Endothelial cell of umbilical vein (primary cell): ENCODE results near the gene FTO. TPM values are rescaled to one million over a fixed set of nuclear protein-coding genes. Genes with fewer than 3 reads are reported as not detected.

Source experiments
- BruUV-seq: library from RNA; stranded (reverse); fragments of 400-500 nt; replicated peaks from 2 replicates; lab custom pipeline; 2021; lab: Mats Ljungman, UMichigan
- CTCF ChIA-PET: fragments of 300-600, 350-600 bp; sonication (Branson Sonifier 250); formaldehyde crosslinking; loops from one replicate; lab custom pipeline; 2021; ENCODE audit warnings: antibody characterized with exemption, inconsistent platforms; lab: Charles Lee
- POLR2A ChIA-PET: fragments of 300-600, 350-600 bp; sonication (Branson Sonifier 250); formaldehyde crosslinking; loops from one replicate; lab custom pipeline; 2021; ENCODE audit warnings: antibody characterized with exemption, inconsistent platforms; lab: Charles Lee
- DNase-seq: peaks from one replicate; pipeline ENCODE4 v3.0.0-alpha.2; 2011; ENCODE audit warnings: low read depth, low spot score
- FAIRE-seq: peaks from 2 replicates; lab custom pipeline; 2011; peaks lifted over from hg19 to GRCh38; lab: Jason Lieb, UNC
- H2AFZ ChIP-seq: 2 replicates; pipeline ENCODE4 v1.6.0; 2012; ENCODE audit warnings: low read depth, low read length, control low read depth, inconsistent platforms
- H3K27ac ChIP-seq: 2 replicates; pipeline ENCODE4 v1.5.1; 2011; ENCODE audit warnings: low read depth, mild to moderate bottlenecking, control low read depth, low read length, moderate library complexity; ENCODE audit not compliant: insufficient read depth
- H3K27me3 ChIP-seq, 2 experiments: 2 replicates each; pipeline versions ENCODE4 v1.6.0 to v1.6.1; 2011; ENCODE audit warnings: low read length in 2 of 2, mixed read lengths in 1 of 2; ENCODE audit not compliant: control insufficient read depth in 2 of 2, insufficient read depth in 2 of 2
- H3K36me3 ChIP-seq, 2 experiments: 2 replicates in 1 of 2; 3 replicates in 1 of 2; pipeline ENCODE4 v1.5.1; 2011; ENCODE audit warnings: low read length in 2 of 2, mild to moderate bottlenecking in 1 of 2, moderate library complexity in 1 of 2; ENCODE audit not compliant: control insufficient read depth in 2 of 2, insufficient read depth in 2 of 2; ENCODE audit errors: extremely low read depth in 1 of 2
- H3K4me1 ChIP-seq: 3 replicates; pipeline ENCODE4 v1.5.1; 2011; ENCODE audit warnings: mild to moderate bottlenecking, low read length; ENCODE audit not compliant: control insufficient read depth, insufficient read depth; ENCODE audit errors: extremely low read depth
- H3K4me2 ChIP-seq: 2 replicates; pipeline ENCODE4 v1.6.1; 2011; ENCODE audit warnings: low read length, control low read depth, mixed read lengths; ENCODE audit not compliant: insufficient read depth
- H3K4me3 ChIP-seq, 3 experiments: fragments of 200-600 bp in 1 of 3; sonication (generic), shearing (Covaris generic) in 1 of 3; replicated peaks in 1 of 3; 2 replicates each; pipeline ENCODE4 v1.5.1; 2011 to 2016; ENCODE audit warnings: control low read depth in 3 of 3, low read length in 3 of 3, mild to moderate bottlenecking in 2 of 3, inconsistent platforms in 1 of 3, low read depth in 1 of 3, moderate library complexity in 1 of 3; ENCODE audit not compliant: insufficient read depth in 1 of 3
- H3K79me2 ChIP-seq: 2 replicates; pipeline ENCODE4 v1.6.0; 2012; ENCODE audit warnings: low read length, inconsistent platforms; ENCODE audit not compliant: control insufficient read depth, insufficient read depth
- H3K9ac ChIP-seq: replicated peaks from 2 replicates; pipeline ENCODE3; 2011; ENCODE audit warnings: low read length, control low read depth; ENCODE audit not compliant: insufficient read depth; ENCODE audit errors: extremely low read depth
- H3K9me1 ChIP-seq: replicated peaks from 3 replicates; pipeline ENCODE4 v1.6.0; 2011; ENCODE audit warnings: mild to moderate bottlenecking, low read length; ENCODE audit not compliant: control insufficient read depth, insufficient read depth; ENCODE audit errors: extremely low read depth
- H3K9me3 ChIP-seq: replicated peaks from 2 replicates; pipeline ENCODE4 v1.5.1; 2012; ENCODE audit warnings: low read length, inconsistent platforms; ENCODE audit not compliant: control insufficient read depth, insufficient read depth
- H4K20me1 ChIP-seq: replicated peaks from 2 replicates; pipeline ENCODE3; 2011; ENCODE audit warnings: mild to moderate bottlenecking, low read length; ENCODE audit not compliant: control insufficient read depth, insufficient read depth; ENCODE audit errors: extremely low read depth
- EZH2 ChIP-seq: IDR thresholded peaks from 2 replicates; pipeline ENCODE4 v1.6.1; 2012; ENCODE audit warnings: borderline replicate concordance, low read depth, mild to moderate bottlenecking, moderate library complexity, low read length, inconsistent platforms; ENCODE audit not compliant: severe bottlenecking
- FOS ChIP-seq: IDR thresholded peaks from 2 replicates; pipeline ENCODE4 v1.6.1; 2011; ENCODE audit warnings: mild to moderate bottlenecking, low read length, moderate library complexity, borderline replicate concordance; ENCODE audit not compliant: insufficient read depth
- GATA2 ChIP-seq: IDR thresholded peaks from 2 replicates; pipeline ENCODE4 v1.7.0; 2011; ENCODE audit warnings: low read depth, mild to moderate bottlenecking, moderate library complexity, mixed read lengths, low read length; ENCODE audit not compliant: insufficient read length, insufficient read depth
- JUN ChIP-seq: IDR thresholded peaks from 2 replicates; pipeline ENCODE4 v1.6.1; 2011; ENCODE audit warnings: borderline replicate concordance, low read depth; ENCODE audit not compliant: insufficient read length, insufficient read depth
- MYC ChIP-seq: IDR thresholded peaks from one replicate; pipeline ENCODE4 v1.6.1; 2011; ENCODE audit warnings: mild to moderate bottlenecking, low read depth, low read length
- POLR2A ChIP-seq: IDR thresholded peaks from 2 replicates; pipeline ENCODE4 v1.6.1; 2012; ENCODE audit warnings: low read depth, mild to moderate bottlenecking, control low read depth, low read length
- POLR2AphosphoS5 ChIP-seq: IDR thresholded peaks from 2 replicates; pipeline ENCODE4 v1.6.1; 2012; ENCODE audit warnings: low read depth, mild to moderate bottlenecking, control low read depth, low read length, moderate library complexity; ENCODE audit not compliant: insufficient read depth
- dilution Hi-C: fragments of 300-500 bp; cut with MboI; formaldehyde crosslinking; loops from one replicate; pipeline ENCODE4 v1.15.0; 2019; ENCODE audit warnings: low sequenced_read_pairs; ENCODE audit not compliant: extremely low pct_ligation_motif_present
- intact Hi-C: fragments of 100-400 bp; cut with micrococcal nuclease; formaldehyde crosslinking; loops from one replicate; pipeline ENCODE4 v1.10.0; 2022
- polyA plus RNA-seq, 4 experiments: library from polyadenylated mRNA; depleted of rRNA in 3 of 4; stranded (reverse) in 3 of 4; unstranded in 1 of 4; fragments of >200 nt; gene quantifications; 2 replicates each; pipeline versions ENCODE4 v1.2.1 to v1.2.3, GENCODE V29; 2011 to 2012; ENCODE audit warnings: missing spikeins in 1 of 4
- total RNA-seq: library from RNA; stranded (reverse); gene quantifications from 2 replicates; pipeline ENCODE4 v1.2.3, GENCODE V29; 2021
- TF ChIP-seq, protein P1 (sequence below), 2 donors: IDR thresholded peaks; 1 replicate in 1 of 2; 2 replicates in 1 of 2; pipeline ENCODE4 v1.5.1; 2011; ENCODE audit warnings: low read length in 2 of 2, mild to moderate bottlenecking in 2 of 2, moderate library complexity in 2 of 2, control low read depth in 1 of 2, inconsistent platforms in 1 of 2, low read depth in 1 of 2; ENCODE audit not compliant: insufficient read depth in 1 of 2; ENCODE audit errors: extremely low read depth in 1 of 2
- TF ChIP-seq, protein P2 (sequence below): IDR thresholded peaks from 2 replicates; pipeline ENCODE4 v1.6.1; 2011; ENCODE audit not compliant: insufficient read depth, insufficient read length

FTO gene
- total and polyA plus RNA-seq, 2 donors (not counting 3 experiments of a cell fraction or from before 2014, with no cell fraction given), result 48.6 to 87.1 TPM

DNA sequence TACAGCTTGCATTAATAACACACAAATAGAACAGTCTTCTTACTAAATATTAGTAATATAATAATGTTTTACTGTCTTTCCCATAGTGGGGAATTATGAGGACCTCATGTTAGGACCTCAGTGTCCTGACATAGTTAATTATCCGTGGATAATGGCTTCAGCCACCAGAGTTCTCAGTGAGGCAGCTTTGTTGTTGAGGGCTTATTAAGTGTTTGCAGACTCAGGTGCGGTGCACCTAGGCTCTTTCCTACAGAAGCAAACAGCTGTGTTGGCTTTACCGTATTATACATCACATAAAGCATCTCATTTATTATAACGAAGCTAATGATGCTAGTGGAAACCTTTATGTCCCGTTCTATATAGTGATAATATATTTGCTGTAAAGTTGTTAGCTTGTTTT, 246.7 kb downstream of the FTO start:
- intact Hi-C loops, result no loop called here
- H3K27ac ChIP-seq, result no peak overlapping the region
- H3K4me3 ChIP-seq, result no peak overlapping the region
- H3K9me1 ChIP-seq, result no peaks in the 10 kb centered on the region
- H3K9ac ChIP-seq, result no peak overlapping the region
- TF ChIP-seq, protein P1, sequence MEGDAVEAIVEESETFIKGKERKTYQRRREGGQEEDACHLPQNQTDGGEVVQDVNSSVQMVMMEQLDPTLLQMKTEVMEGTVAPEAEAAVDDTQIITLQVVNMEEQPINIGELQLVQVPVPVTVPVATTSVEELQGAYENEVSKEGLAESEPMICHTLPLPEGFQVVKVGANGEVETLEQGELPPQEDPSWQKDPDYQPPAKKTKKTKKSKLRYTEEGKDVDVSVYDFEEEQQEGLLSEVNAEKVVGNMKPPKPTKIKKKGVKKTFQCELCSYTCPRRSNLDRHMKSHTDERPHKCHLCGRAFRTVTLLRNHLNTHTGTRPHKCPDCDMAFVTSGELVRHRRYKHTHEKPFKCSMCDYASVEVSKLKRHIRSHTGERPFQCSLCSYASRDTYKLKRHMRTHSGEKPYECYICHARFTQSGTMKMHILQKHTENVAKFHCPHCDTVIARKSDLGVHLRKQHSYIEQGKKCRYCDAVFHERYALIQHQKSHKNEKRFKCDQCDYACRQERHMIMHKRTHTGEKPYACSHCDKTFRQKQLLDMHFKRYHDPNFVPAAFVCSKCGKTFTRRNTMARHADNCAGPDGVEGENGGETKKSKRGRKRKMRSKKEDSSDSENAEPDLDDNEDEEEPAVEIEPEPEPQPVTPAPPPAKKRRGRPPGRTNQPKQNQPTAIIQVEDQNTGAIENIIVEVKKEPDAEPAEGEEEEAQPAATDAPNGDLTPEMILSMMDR (IDR thresholded peaks at IDR 0.05; ENCODE audit: extremely low read depth in 1 of 2, insufficient read depth in 1 of 2, low read depth in 1 of 2, low read length in 2 of 2), result no peak
- TF ChIP-seq JUN, result no peak
- TF ChIP-seq FOS, result no peak
- TF ChIP-seq GATA2, result no peak
- TF ChIP-seq, protein P2, sequence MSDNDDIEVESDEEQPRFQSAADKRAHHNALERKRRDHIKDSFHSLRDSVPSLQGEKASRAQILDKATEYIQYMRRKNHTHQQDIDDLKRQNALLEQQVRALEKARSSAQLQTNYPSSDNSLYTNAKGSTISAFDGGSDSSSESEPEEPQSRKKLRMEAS, result no peak
- TF ChIP-seq EZH2, result no peak
- TF ChIP-seq POLR2AphosphoS5, result no peak
- TF ChIP-seq POLR2A, result no peak
- TF ChIP-seq MYC, result no peak
- POLR2A ChIA-PET, result no interaction called here
- no peak for FAIRE-seq
- no peak overlapping the region for H3K4me2 ChIP-seq
- dilution Hi-C loops, result no loop called here
- H3K79me2 ChIP-seq, result no peaks in the 10 kb centered on the region
- CTCF ChIA-PET, result interaction anchor here (0.7 to 1.8 kb wide), 7 partner anchors 9 to 1509 kb away, joined by 3 to 6 read pairs (median 3); no protein-coding TSS in a partner anchor
- no peaks in the 10 kb centered on the region for H3K36me3 ChIP-seq
- no peaks in the 10 kb centered on the region for H3K9me3 ChIP-seq
- no peak overlapping the region for H2AFZ ChIP-seq
- H3K4me1 ChIP-seq, result no peaks in the 10 kb centered on the region
- BruUV-seq, result no TSS peak
- DNase-seq, result no peak
- no peaks in the 10 kb centered on the region for H3K27me3 ChIP-seq
- no peaks in the 10 kb centered on the region for H4K20me1 ChIP-seq
